Measurements from ENCODE around the gene ZNF182.
"Not testable (repeated sequence)": the region's sequence is repeated elsewhere in the genome, so short reads cannot be mapped to it uniquely, and the experiment has no call there.

Gene ZNF182

GRCh38 chrX:48009445-48009960, 5.7 kb upstream of the ZNF182 start:
- DNase-seq (ENCODE audit: low read depth, low spot score); H3K4me3 ChIP-seq (ENCODE audit: low read depth, low read length); in situ Hi-C loops (cut with HindIII; ENCODE audit: low sequenced_read_pairs): not testable (repeated sequence)

GRCh38 chrX:48006688-48007087, 2.9 kb upstream of the ZNF182 start, which contains the start of gene SPACA5:
TSS of gene SPACA5 (plus strand) at chrX:48006988. CDS start at chrX:48007803, 815 bp downstream.
- H3K4me3 ChIP-seq (ENCODE audit: low read depth, low read length); DNase-seq (ENCODE audit: low read depth, low spot score); in situ Hi-C loops (cut with HindIII; ENCODE audit: low sequenced_read_pairs): not testable (repeated sequence)

GRCh38 chrX:48003367-48003757, 427 bp downstream of the ZNF182 start:
- TF ChIP-seq CTCF (IDR thresholded peaks at IDR 0.05; ENCODE audit: low read depth, low read length): no peak
- in situ Hi-C loops (cut with HindIII; ENCODE audit: low sequenced_read_pairs): no loop called here
- H3K4me3 ChIP-seq (ENCODE audit: low read depth, low read length): peak overlapping the region; percentile 69
- DNase-seq (ENCODE audit: low read depth, low spot score): no peak

- in situ Hi-C loops (cut with HindIII; ENCODE audit: low sequenced_read_pairs): no loop called here
- peak overlapping the region; percentile 69 for H3K4me3 ChIP-seq (ENCODE audit: low read depth, low read length)
- no peak for TF ChIP-seq CTCF (IDR thresholded peaks at IDR 0.05; ENCODE audit: low read depth, low read length)
- DNase-seq (ENCODE audit: low read depth, low spot score): no peak
Measured at GRCh38 chrX:48002929-48003328, 860 bp downstream of the ZNF182 start.

- DNase-seq (ENCODE audit: low read depth, low spot score): no peak
- H3K4me3 ChIP-seq (ENCODE audit: low read depth, low read length): no peak overlapping the region
- no peak for TF ChIP-seq CTCF (IDR thresholded peaks at IDR 0.05; ENCODE audit: low read depth, low read length)
- in situ Hi-C loops (cut with HindIII; ENCODE audit: low sequenced_read_pairs): no loop called here
Measured at GRCh38 chrX:48002319-48002718, 1.5 kb downstream of the ZNF182 start.

GRCh38 chrX:48001260-48001659, 2.5 kb downstream of the ZNF182 start:
- no peak for TF ChIP-seq CTCF (IDR thresholded peaks at IDR 0.05; ENCODE audit: low read depth, low read length)
- in situ Hi-C loops (cut with HindIII; ENCODE audit: low sequenced_read_pairs): no loop called here
- no peak overlapping the region for H3K4me3 ChIP-seq (ENCODE audit: low read depth, low read length)
- no peak for DNase-seq (ENCODE audit: low read depth, low spot score)

- in situ Hi-C loops (cut with HindIII; ENCODE audit: low sequenced_read_pairs): no loop called here
Measured at GRCh38 chrX:47992669-47993068, 11.1 kb downstream of the ZNF182 start.

More at GRCh38 chrX:47992669-47993068, 11.1 kb downstream of the ZNF182 start:
- no peak overlapping the region for H3K4me3 ChIP-seq (ENCODE audit: low read depth, low read length)
- DNase-seq (ENCODE audit: low read depth, low spot score): no peak
- TF ChIP-seq CTCF (IDR thresholded peaks at IDR 0.05; ENCODE audit: low read depth, low read length): no peak

Measured in astrocyte of the spinal cord (primary cell).